Tibial artery (tissue), 4 donors: ENCODE data around the gene SIX1.

Experiments
- DNase-seq, 2 donors: peaks; one replicate each; pipeline ENCODE4 v3.0.0-alpha.2; 2019
- H3K27ac ChIP-seq, 2 donors: fragments of 200-600 bp; sonication (generic) in 1 of 2; 1 replicate in 1 of 2; 2 replicates in 1 of 2; pipeline ENCODE4 v1.5.1; 2018 to 2019; ENCODE audit warnings: mild to moderate bottlenecking in 1 of 2
- H3K27me3 ChIP-seq, 2 donors: fragments of 200-600 bp; sonication (generic) in 1 of 2; one replicate each; pipeline versions ENCODE4 v1.5.1 to v1.6.0; 2016 to 2019
- H3K36me3 ChIP-seq, 3 donors: fragments of 200-600 bp; sonication (generic) in 2 of 3; one replicate each; pipeline ENCODE4 v1.5.1; 2016 to 2019; ENCODE audit warnings: mild to moderate bottlenecking in 2 of 3
- H3K4me1 ChIP-seq, 4 donors: fragments of 200-600 bp; sonication (generic) in 2 of 4; 1 replicate in 3 of 4; 2 replicates in 1 of 4; pipeline ENCODE4 v1.5.1; 2016 to 2019
- H3K4me3 ChIP-seq, 2 donors: fragments of 200-600 bp; sonication (generic) in 1 of 2; 1 replicate in 1 of 2; 2 replicates in 1 of 2; pipeline ENCODE4 v1.5.1; 2018 to 2019; ENCODE audit warnings: mild to moderate bottlenecking in 2 of 2
- H3K9me3 ChIP-seq, 3 donors: fragments of 200-600 bp; sonication (generic) in 1 of 3; one replicate each; pipeline ENCODE4 v1.5.1; 2016 to 2019
- CTCF ChIP-seq, 2 experiments: fragments of 200-600 bp in 1 of 2; fragments of 450-650 bp in 1 of 2; IDR thresholded peaks; one replicate each; pipeline ENCODE4 v1.5.1; 2017 to 2019; ENCODE audit warnings: antibody characterized with exemption in 2 of 2, mild to moderate bottlenecking in 1 of 2, moderate library complexity in 1 of 2
- intact Hi-C: fragments of 100-400 bp; cut with DNase I; formaldehyde crosslinking; loops from one replicate; pipeline ENCODE4 v1.15.0; 2023; ENCODE audit warnings: low total_unique reads

SIX1 gene

GRCh38 chr14:60644666-60645065 lies 4.6 kb downstream of the SIX1 start:
- DNase-seq = no peak

GRCh38 chr14:60643463-60644314 lies 5.6 kb downstream of the SIX1 start:
- peak overlapping the region; percentile 78 to 85 for H3K27ac ChIP-seq
- H3K27me3 ChIP-seq = peaks cover 0 to 4% of the 10 kb centered on the region in 2 donors
- peak in 1 of 2 donors; percentile 68 for DNase-seq

More at GRCh38 chr14:60644666-60645065, 4.6 kb downstream of the SIX1 start:
- H3K27ac ChIP-seq = peak overlapping the region; percentile 78 to 85
- H3K9me3 ChIP-seq = no peaks in the 10 kb centered on the region
- H3K36me3 ChIP-seq = peaks cover 0 to 4% (median 0%) of the 10 kb centered on the region in 3 donors
- TF ChIP-seq CTCF (IDR thresholded peaks at IDR 0.05) = no peak
- intact Hi-C loops = loop anchor here (5.0 kb wide), 1 partner anchor 93 kb away; no protein-coding TSS in a partner anchor
- H3K4me3 ChIP-seq = peak overlapping the region in 1 of 2 donors; percentile 12
- peaks cover 0 to 4% of the 10 kb centered on the region in 2 donors for H3K27me3 ChIP-seq
- peaks cover 0 to 75% (median 35%) of the 10 kb centered on the region in 4 donors for H3K4me1 ChIP-seq

GRCh38 chr14:60643141-60643462 lies 6.2 kb downstream of the SIX1 start:
- H3K27ac ChIP-seq = peak overlapping the region; percentile 78 to 85
- peak overlapping the region; percentile 11 to 34 for H3K4me3 ChIP-seq
- peaks cover 0 to 4% (median 0%) of the 10 kb centered on the region in 3 donors for H3K36me3 ChIP-seq
- no peaks in the 10 kb centered on the region for H3K9me3 ChIP-seq
- no peak for DNase-seq
- peaks cover 0 to 4% of the 10 kb centered on the region in 2 donors for H3K27me3 ChIP-seq
- intact Hi-C loops = no loop called here
- peaks cover 0 to 69% (median 28%) of the 10 kb centered on the region in 4 donors for H3K4me1 ChIP-seq
- no peak for TF ChIP-seq CTCF (IDR thresholded peaks at IDR 0.05)

More at GRCh38 chr14:60643463-60644314, 5.6 kb downstream of the SIX1 start:
- Histone ChIP-seq H3K4me3 (peak overlapping the region; percentile 11 to 34), H3K36me3 (peaks cover 0 to 4% (median 0%) of the 10 kb centered on the region in 3 donors), H3K9me3 (no peaks in the 10 kb centered on the region), H3K4me1 (peaks cover 0 to 70% (median 30%) of the 10 kb centered on the region in 4 donors)
- TF ChIP-seq CTCF (IDR thresholded peaks at IDR 0.05) = no peak
- intact Hi-C loops = no loop called here

GRCh38 chr14:60642270-60643140 lies 6.8 kb downstream of the SIX1 start:
- no peaks in the 10 kb centered on the region for H3K9me3 ChIP-seq
- peak overlapping the region; percentile 78 to 85 for H3K27ac ChIP-seq
- no peak for DNase-seq
- peak overlapping the region; percentile 11 to 34 for H3K4me3 ChIP-seq
- intact Hi-C loops = no loop called here
- no peak for TF ChIP-seq CTCF (IDR thresholded peaks at IDR 0.05)
- peaks cover 0 to 4% (median 0%) of the 10 kb centered on the region in 3 donors for H3K36me3 ChIP-seq
- peaks cover 0 to 71% (median 31%) of the 10 kb centered on the region in 4 donors for H3K4me1 ChIP-seq
- H3K27me3 ChIP-seq = peaks cover 0 to 10% of the 10 kb centered on the region in 2 donors

GRCh38 chr14:60641742-60642269 lies 7.5 kb downstream of the SIX1 start:
- peaks cover 0 to 10% of the 10 kb centered on the region in 2 donors for H3K27me3 ChIP-seq
- H3K9me3 ChIP-seq = no peaks in the 10 kb centered on the region
- DNase-seq = no peak
- intact Hi-C loops = no loop called here
- H3K4me1 ChIP-seq = peaks cover 0 to 69% (median 28%) of the 10 kb centered on the region in 4 donors
- no peak for TF ChIP-seq CTCF (IDR thresholded peaks at IDR 0.05)
- H3K4me3 ChIP-seq = peak overlapping the region in 1 of 2 donors; percentile 34
- peak overlapping the region; percentile 78 to 85 for H3K27ac ChIP-seq
- H3K36me3 ChIP-seq = peaks cover 0 to 4% (median 0%) of the 10 kb centered on the region in 3 donors
